Fibroblast of skin of abdomen (primary cell): ENCODE measurements around the gene LCN10. TPM values are rescaled to one million over a fixed set of nuclear protein-coding genes. Genes with fewer than 3 reads are reported as not detected.
"Not testable (repeated sequence)": the region's sequence is repeated elsewhere in the genome, so short reads cannot be mapped to it uniquely, and the experiment has no call there.

Experiments used
- DNase-seq: peaks from one replicate; pipeline ENCODE4 v3.0.0-alpha.2; 2013
- polyA plus RNA-seq, 2 experiments: library from polyadenylated mRNA; unstranded; fragments of 120-200 nt; gene quantifications; one replicate each; pipeline ENCODE4 v1.2.1, GENCODE V29; 2013; ENCODE audit not compliant: insufficient read length in 2 of 2

Gene LCN10
- polyA plus RNA-seq (2013, experiment 1 of 2; ENCODE audit: insufficient read length), result not detected
- not detected for polyA plus RNA-seq (2013, experiment 2 of 2; ENCODE audit: insufficient read length)

DNA sequence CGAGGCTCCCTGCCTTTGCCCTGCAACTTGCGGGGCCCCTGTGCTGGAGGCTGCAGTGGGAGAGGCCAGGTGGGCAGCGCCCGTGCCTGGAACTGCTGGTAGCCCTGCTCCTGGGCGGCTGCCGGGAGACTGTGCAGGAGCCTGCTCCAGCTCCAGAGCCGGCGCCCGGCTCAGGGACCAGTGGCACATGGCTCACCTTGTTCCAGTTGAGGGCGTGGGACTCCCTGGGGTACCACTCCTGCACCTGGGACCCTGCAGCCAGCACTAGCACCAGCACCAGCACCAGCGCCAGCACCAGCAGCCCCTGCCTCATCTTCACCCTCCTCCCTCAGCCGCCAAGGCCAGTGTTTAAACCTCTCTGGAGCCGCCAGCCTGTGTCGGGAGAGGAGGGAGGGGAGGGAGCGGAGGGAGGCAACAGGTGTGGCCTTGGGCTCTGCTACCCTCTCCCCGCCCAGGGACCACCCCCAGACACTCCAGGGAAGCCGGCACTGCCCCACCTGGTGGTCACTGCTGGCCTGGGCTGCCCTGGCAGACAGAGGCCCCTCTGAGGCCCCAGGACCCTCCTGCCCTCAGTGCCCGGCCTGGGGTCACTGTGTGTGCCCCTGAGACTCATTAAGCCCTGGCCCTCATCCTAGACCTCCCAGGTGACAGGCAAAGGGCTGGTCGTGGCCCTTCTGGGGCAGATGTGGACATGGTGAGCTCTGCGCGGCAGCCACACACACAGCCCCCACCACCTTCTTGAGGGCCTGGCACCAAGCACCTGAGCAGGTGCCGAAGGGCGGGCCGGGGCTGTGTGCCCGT is at the start of gene LCN10:
TSS of gene LCN10 (minus strand) at position 350 of the 801 bp plus-strand sequence. CDS start at position 313, 37 bp downstream.
- DNase-seq, result no peak

DNA sequence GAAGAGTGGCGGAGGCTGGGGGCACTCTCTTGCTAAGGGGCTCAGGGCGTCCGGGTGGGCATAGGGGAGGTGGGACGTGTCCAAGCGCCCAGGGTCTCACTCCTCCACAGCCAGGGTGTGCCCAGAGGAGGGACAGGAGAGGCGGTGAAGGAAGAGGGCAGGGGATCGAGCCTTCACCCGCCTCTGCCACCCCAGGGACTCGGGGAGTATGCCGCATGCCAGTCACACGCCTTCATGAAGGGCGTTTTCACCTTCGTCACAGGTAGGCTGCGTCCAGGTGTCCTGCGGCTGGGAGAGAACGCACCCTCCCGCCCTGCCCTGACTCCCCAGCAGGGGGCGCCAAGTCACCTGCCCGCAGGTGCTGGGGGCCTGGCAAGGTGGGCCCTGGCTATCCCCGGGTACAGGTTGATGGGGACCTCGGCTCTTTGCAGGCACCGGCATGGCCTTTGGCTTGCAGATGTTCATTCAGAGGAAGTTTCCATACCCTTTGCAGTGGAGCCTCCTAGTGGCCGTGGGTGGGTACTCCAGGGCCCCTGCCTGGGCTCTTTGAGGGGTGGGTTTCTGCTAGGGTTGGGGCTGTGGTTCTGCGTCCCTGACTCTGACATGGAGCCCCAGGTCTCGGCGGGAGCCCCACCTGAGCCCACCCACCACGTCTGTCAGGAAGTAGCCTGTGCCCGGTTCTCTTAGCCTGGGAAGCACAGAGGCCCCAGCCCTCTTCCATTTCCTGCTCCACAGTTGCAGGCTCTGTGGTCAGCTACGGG is 49.0 kb upstream of the LCN10 start:
- no peak for DNase-seq

- DNase-seq, result peak; percentile 99
Measured at GRCh38 chr9:136790640-136791515, 48.1 kb upstream of the LCN10 start, which contains the start of gene TMEM141. TMEM141 (plus strand) TSS chr9:136791344; CDS start chr9:136791371, 27 bp downstream.

DNA sequence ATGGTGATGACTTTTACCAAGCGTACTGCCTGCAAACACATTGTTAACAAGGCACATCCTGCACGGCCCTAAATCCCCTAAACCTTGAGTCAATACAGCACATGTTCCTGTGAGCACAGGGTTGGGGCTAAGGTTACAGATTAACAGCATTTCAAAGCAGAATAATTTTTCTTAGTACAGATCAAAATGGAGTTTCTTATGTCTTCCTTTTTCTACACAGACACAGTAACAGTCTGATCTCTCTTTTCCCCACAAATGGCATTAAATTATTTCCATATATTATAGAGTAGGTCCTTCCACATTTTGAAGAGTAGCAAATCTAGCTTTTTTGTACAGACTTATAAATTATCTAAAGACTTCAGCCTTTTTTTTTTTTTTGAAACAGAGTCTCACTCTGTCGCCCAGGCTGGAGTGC is 46.8 kb upstream of the LCN10 start:
- no peak for DNase-seq

- not testable (repeated sequence) for DNase-seq
Measured at GRCh38 chr9:136788644-136789522, 46.1 kb upstream of the LCN10 start.

DNA sequence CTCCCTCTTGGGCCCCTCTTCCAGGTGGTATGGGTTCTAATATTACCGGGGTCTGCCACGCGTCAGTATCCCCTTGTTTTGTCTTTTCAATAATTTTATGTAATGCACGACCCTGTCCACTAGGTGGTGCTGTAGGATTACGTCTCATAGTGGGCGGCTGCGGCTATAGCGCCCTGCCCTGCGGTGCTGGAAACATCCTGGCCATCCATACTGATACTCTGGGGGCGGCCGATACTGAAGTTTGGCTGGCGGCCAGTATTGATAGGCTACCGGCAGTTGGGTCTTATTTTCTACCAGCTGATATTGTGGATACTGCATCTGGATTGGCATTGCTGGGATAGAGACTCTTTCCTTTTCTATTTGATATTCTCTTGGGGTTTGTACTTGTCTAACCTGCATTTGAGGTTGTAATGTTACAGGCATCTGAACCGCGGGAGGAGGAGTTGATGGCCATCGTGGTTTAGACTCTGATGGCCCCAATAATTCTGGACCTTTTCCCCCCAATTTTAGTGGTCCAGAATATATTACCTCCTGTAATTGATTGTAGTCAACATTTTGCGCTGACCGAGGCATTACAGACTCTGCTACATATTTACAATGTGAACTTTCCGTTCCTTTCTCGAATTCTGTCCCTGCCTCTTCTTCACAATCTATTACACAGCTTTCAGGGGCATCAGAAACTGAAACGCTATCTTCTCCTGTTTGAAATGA is 45.1 kb upstream of the LCN10 start:
- peak; percentile 56 for DNase-seq

DNA sequence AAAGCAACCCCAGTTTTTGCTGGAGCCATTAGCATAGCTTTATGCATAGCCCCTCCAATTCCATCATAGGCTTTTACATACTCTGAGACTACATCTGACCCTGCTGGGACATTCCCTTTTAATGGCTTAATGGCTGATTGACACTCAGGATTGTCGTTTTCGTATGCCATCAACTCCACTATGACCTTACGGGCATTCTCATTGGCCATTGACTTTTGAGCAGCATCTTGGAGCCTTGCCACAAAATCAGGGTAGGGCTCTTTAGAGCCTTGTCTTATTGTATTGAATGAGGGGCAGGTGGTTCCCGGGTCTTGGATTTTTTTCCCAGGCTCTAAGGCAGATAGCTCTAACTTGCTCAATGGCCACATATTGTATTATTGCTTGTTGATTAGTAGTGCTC is 44.2 kb upstream of the LCN10 start:
- not testable (repeated sequence) for DNase-seq

DNA sequence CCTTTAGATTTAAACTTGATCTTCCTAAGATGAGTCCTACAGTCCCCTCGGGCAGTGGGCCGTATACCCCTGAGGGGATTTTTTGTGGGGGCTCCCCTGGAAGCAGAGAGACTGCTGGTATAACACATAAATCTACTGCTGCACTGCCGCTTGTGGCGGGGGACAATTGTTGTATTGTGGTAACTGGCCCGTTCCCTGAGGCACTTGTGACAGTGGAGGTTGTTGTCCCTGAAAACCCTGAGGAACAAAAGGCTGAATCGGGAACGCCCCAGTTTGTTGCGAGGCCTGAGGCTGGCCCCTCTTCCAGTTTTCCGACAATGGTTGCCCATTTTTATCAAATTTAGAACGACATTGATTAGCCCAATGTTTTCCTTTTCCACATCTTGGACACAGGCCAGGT is 43.7 kb upstream of the LCN10 start:
- no peak for DNase-seq

DNA sequence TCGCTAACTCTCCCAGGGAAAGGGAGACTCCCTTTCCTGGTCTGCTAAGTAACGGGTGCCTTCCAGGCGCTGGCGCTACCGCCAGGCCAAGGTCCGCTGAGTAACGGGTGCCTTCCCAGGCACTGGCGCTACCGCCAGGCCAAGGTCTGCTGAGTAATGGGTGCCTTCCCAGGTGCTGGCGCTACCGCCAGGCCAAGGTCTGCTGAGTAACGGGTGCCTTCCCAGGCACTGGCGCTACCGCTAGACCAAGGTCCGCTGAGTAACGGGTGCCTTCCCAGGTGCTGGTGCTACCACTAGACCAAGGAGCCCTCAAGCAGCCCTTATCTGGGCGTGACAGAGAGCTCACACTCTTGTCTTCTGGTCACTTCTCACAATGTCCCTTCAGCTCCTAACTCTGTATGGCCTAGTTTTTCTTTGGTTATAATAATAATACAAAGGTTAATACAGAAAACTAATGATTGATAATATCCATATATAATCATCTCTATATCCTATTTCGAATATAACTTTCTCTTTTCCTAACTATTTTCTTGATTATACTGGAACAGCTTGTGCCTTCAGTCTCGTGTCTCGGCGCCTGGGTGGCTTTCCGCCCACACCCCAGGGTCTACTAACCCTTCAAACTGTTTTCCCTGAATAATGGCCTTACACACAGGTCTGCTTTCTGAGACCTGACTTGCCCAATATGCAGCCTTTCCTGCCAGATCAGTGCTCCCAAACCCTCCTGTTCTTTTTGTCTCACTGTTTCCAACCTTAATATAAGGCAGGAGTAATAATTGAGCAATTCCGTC is 43.0 kb upstream of the LCN10 start:
- DNase-seq, result not testable (repeated sequence)

GRCh38 chr9:136784997-136785361 is 42.2 kb upstream of the LCN10 start:
- DNase-seq, result no peak

DNA sequence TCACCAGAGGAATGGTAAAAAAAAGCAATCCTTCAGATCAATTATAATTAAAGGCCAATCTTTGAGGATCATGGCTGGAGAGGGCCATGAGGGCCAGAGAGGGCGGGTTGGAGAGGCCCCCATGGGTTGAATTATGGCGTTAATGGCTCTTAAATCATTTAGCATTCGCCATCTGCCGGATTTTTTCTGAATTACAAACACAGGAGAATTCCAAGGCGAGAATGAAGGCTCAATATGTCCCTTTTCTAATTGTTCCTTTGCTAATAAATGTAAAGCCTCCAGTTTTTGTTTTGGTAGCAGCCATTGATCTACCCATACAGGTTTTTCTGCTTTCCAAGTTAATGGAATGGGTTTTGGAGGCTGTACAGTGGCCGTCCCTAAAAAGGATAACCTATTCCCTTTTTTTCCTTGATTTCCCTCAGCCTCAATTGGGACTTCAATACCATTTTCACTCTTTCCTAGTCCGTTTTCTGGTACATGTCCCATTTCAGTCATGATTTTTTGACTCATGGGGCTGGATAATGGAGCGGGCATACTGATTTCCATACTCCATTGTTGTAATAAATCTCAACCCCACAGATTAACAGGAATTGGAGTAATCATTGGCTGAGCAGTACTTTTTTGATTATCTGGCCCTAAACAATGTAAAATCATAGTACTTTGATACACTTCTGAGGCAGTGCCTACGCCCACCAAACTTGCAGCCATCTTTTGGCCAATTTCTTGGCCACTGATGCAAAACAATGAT is 41.7 kb upstream of the LCN10 start:
- no peak for DNase-seq

DNA sequence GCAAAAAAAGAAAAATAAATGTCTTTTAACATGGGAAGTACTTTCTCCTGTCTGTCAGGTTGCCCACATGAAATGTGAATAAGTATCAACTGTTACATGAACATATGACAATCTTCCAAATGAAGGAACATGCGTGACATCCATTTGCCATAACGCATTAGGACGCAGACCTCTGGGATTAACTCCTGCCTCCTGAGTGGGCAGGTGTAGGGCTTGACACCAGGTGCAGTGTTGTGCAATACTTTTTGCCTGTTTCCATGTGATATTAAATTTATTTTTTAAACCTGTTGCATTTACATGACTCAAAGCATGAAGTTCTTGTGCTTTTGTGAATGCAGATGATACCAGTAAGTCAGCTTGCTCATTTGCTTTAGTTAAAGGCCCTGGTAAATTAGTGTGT is 39.7 kb upstream of the LCN10 start:
- DNase-seq, result no peak

DNA sequence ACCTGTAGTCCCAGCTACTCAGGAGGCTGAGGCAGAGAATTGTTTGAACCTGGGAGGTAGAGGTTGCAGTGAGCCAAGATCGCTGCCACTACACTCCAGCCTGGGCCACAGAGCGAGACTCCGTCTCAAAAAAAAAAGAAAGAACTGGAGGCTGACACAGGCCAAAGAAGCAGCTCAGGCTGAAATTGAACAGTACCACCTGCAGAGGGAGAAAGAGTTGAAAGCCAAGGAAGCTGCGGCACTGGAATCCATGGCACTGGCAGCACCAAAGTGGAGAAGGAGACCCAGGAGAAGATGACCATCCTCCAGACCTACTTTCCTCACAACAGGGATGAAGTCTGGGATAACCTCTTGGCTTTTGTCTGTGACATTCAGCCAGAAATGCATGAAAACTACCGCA is 37.1 kb upstream of the LCN10 start:
- no peak for DNase-seq

DNA sequence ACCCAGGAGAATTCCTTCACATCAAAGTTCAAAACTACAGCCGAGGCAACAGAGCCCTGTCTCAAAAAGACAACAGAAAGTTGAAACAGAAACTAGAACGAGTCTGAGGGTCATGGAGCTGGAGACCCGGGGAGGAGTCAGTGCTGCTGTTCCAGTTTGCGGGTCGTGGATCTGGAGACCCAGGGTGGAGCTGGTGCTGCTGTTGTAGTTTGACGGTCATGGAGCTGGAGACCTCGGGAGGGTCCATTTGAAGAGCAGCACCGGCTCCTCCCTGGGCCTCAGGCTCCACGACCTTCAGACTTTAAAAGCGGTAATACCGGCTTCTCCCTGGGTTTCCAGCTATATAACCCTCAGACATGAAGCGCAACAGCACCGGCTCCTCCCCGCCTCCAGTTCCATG is 34.6 kb upstream of the LCN10 start:
- DNase-seq, result no peak

- no peak for DNase-seq
Measured at GRCh38 chr9:136776947-136777346, 34.2 kb upstream of the LCN10 start.

DNA sequence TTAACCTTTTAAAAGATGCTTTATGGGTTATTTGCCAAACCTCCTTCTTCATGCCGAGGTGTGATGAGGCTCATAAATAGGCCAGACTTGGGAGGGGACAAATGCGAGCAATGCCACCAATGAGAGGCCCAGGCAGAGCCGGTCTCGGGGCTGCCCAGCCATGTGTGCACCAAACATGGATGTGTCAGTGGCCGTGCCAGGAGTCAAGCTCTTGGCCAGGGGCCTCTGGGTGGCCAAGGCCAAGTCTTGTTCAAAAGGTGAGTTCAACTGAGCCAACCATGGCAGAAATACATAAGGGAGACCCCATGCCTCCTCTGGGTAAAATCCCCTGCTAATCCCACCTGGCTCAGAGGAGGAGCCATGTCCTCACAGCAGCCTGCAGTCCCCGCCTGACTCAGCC is 32.5 kb upstream of the LCN10 start:
- DNase-seq, result no peak

DNA sequence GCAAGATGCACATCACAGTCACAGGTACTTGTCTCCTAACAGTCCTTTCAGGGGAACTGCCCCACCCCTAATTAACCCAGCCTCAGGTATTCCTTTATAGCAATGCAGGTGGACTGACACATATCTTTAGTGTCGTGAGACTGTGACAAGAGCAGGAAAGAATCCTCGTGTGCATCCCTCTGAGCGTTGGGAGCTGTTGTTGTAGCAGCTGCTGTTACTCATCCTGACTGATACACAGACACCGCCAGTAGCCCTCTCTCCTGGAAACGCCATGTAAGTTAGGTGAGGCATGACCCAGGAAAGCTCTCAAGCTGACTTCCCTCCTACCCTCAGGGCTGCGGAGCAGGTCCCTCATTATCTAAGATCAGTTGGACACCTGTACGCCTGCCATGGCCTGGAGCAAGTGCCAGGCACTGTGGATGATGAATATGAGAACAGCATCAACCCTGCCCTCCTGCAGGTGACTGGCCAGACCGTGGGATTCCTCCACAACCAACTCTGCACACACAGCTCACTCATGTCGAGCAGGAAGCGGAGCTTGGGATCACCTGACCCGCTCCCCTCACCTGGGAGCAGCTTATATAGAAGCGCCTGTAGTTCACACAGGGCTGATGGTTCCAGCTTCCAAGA is 31.8 kb upstream of the LCN10 start:
- DNase-seq, result no peak

DNA sequence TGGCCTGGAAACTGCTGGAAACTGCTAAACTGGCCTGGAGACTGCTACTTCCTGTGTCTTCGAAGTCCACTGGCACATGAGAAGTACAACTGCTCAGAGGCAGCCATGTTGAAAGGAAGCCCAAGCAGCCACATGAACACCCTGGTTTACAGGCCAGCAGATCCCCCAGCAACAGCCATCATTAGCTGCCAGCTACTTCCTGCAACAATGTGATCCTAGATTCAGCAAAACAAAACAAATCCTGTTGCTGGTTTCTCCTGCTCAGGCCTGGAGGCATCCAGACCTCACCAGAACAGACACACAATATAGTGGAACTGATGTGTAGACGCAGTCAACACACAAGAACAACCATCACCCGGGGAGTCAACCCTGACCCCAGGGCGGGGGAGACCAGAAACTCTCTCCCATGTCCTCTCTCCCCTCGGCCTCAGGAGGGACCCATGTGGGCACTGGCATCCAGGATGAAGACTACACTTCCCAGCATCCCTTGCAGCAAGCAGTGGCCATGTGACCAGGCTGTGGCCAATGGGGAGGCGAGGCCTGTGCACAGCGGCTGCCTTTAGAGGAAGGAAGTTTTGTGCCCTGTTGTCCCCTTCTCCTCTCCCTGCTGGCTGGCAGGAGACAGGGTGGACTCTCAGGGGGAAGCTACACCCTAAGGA is 30.8 kb upstream of the LCN10 start:
- no peak for DNase-seq
